Renal cortical epithelial cell (primary cell): ENCODE results near the gene ALDH8A1. TPM values are rescaled to one million over a fixed set of nuclear protein-coding genes. Genes with fewer than 3 reads are reported as not detected.

ENCODE experiments used
- DNase-seq: peaks from one replicate; pipeline ENCODE4 v3.0.0-alpha.2; 2011; ENCODE audit warnings: low read depth
- total RNA-seq: library from RNA; depleted of rRNA; stranded (reverse); fragments of >200 nt; gene quantifications from 2 replicates; pipeline ENCODE4 v1.2.3, GENCODE V29; 2014

Gene ALDH8A1
- total RNA-seq, 1 donor from 2014 or later = 3.6 TPM

- DNase-seq = no peak
These were observed 76.2 kb downstream of the ALDH8A1 start for GRCh38 chr6:134873500-134874388.

DNA sequence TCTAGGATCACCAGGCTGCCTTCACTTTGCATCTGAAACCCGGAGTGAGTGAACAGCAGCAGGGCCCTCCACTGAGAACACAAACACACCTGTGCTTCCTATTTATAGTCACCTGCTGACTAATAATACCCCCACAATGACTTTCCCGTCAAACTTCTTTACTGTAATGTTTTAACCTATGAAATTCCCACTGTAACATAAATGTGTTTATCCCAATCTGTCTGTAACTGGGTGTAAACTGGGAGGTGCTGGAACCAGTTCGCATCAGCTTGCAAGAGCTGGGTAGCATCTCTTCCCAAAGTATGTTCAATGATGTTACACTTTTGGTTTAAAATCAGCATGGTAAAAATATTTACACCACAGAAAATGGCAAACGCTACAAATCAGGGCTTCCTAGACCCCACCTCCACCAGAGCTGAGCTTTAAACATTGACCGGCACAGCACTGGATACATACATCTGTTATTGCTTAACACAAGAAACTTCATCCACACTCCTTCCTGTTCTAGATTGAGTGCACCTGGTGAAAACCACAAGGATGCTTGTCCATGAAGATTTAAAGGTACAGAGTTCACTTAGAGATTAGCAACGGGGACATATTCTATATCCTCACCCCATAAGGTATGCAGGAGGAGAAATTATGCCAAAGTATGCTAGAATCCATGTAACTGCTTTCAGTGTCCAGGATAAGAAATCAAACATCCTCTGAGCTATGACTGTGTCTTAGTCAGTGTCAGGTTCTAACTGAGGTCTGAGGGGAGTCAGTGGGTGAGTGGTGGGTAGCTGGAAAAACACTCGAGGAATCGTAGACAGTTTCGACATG, 79.0 kb downstream of the ALDH8A1 start:
- no peak for DNase-seq

GRCh38 chr6:134868812-134869211, 81.1 kb downstream of the ALDH8A1 start:
- DNase-seq = no peak

Other genes starting within 250 kb of the ALDH8A1 start
- gene HBS1L, start 104.7 kb upstream of the ALDH8A1 start, total RNA-seq = 115 and 154 TPM in 2 replicates
- 0.87 TPM in 1 of 2 replicates, not detected in the other for gene MYB, start 231.2 kb upstream of the ALDH8A1 start, total RNA-seq